SK-N-SH (cell line): Measurements from ENCODE around the gene PEPD. TPM values are rescaled to one million over a fixed set of nuclear protein-coding genes. Genes with fewer than 3 reads are reported as not detected.

Experiments
- CTCF ChIA-PET: fragments of 300-600, 350-600 bp; formaldehyde crosslinking; extraction: SDS; loops from one replicate; lab custom pipeline; 2021; lab: Yijun Ruan, JAX
- POLR2A ChIA-PET: fragments of 350-600 bp; sonication (Branson Sonifier 250); formaldehyde crosslinking; extraction: SDS; loops from one replicate; lab custom pipeline; 2020; ENCODE audit warnings: antibody characterized with exemption, inconsistent platforms; lab: Yijun Ruan, JAX
- DNase-seq: peaks from one replicate; pipeline ENCODE4 v3.0.0; 2012
- H2AFZ ChIP-seq: fragments of 200-600 bp; sonication (generic); 2 replicates; pipeline ENCODE4 v1.8.1; 2016; ENCODE audit warnings: antibody characterized with exemption, mild to moderate bottlenecking, low read depth
- H3F3A ChIP-seq: fragments of 200-600 bp; sonication (generic); replicated peaks from 2 replicates; pipeline ENCODE3; 2016; ENCODE audit warnings: antibody characterized with exemption, mild to moderate bottlenecking; ENCODE audit not compliant: insufficient read depth
- H3K27ac ChIP-seq, 2 experiments: fragments of 200-500 bp in 1 of 2; fragments of 200-600 bp in 1 of 2; sonication (Bioruptor generic) in 1 of 2; sonication (generic), shearing (Covaris generic) in 1 of 2; 2 replicates each; pipeline versions ENCODE4 v1.5.1 to v1.6.1; 2014 to 2016; ENCODE audit warnings: low read depth in 2 of 2, inconsistent platforms in 1 of 2, low read length in 1 of 2, mild to moderate bottlenecking in 1 of 2, mixed read lengths in 1 of 2
- H3K27me3 ChIP-seq: fragments of 200-600 bp; sonication (generic), shearing (Covaris generic); 2 replicates; pipeline ENCODE4 v1.6.1; 2016; ENCODE audit warnings: mixed run types; ENCODE audit not compliant: insufficient read depth
- H3K36me3 ChIP-seq, 2 experiments: fragments of 200-500 bp in 1 of 2; fragments of 200-600 bp in 1 of 2; sonication (Bioruptor generic) in 1 of 2; sonication (generic) in 1 of 2; replicated peaks in 1 of 2; 2 replicates each; pipeline versions ENCODE3 to v1.5.1; 2014 to 2016; ENCODE audit warnings: low read length in 1 of 2, mild to moderate bottlenecking in 1 of 2; ENCODE audit not compliant: insufficient read depth in 2 of 2, control insufficient read depth in 1 of 2
- H3K4me1 ChIP-seq, 2 experiments: fragments of 200-500 bp in 1 of 2; fragments of 200-600 bp in 1 of 2; sonication (Bioruptor generic) in 1 of 2; sonication (generic), shearing (Covaris generic) in 1 of 2; 2 replicates each; pipeline versions ENCODE4 v1.5.1 to v1.6.1; 2014 to 2016; ENCODE audit warnings: low read depth in 1 of 2, low read length in 1 of 2, mixed run types in 1 of 2; ENCODE audit not compliant: insufficient read depth in 2 of 2, control insufficient read depth in 1 of 2
- H3K4me2 ChIP-seq: fragments of 200-600 bp; sonication (generic), shearing (Covaris generic); 2 replicates; pipeline ENCODE4 v1.6.1; 2017; ENCODE audit warnings: mixed run types
- H3K4me3 ChIP-seq, 2 experiments: fragments of 200-500 bp in 1 of 2; fragments of 200-600 bp in 1 of 2; sonication (Bioruptor generic) in 1 of 2; sonication (generic), shearing (Covaris generic) in 1 of 2; 2 replicates each; pipeline versions ENCODE4 v1.5.1 to v1.8.1; 2014 to 2016; ENCODE audit warnings: low read depth in 2 of 2, inconsistent platforms in 1 of 2, low read length in 1 of 2, mild to moderate bottlenecking in 1 of 2, mixed read lengths in 1 of 2, moderate library complexity in 1 of 2
- H3K79me2 ChIP-seq: fragments of 200-600 bp; sonication (generic); 2 replicates; pipeline ENCODE4 v1.8.1; 2017; ENCODE audit warnings: mild to moderate bottlenecking; ENCODE audit not compliant: insufficient read depth
- H3K9ac ChIP-seq: fragments of 200-600 bp; sonication (generic); 2 replicates; pipeline ENCODE4 v1.6.1; 2017; ENCODE audit warnings: mixed run types
- H3K9me2 ChIP-seq: fragments of 200-600 bp; sonication (generic); 2 replicates; pipeline ENCODE4 v1.6.1; 2017; ENCODE audit warnings: mixed run types
- H3K9me3 ChIP-seq: fragments of 200-600 bp; sonication (generic); 2 replicates; pipeline ENCODE4 v1.6.1; 2017; ENCODE audit warnings: mixed run types, mild to moderate bottlenecking, moderate library complexity
- H4K20me1 ChIP-seq: fragments of 200-600 bp; sonication (generic); 2 replicates; pipeline ENCODE4 v1.6.1; 2017; ENCODE audit warnings: mild to moderate bottlenecking, mixed run types; ENCODE audit not compliant: insufficient read depth
- CHD2 ChIP-seq: fragments of 150-350 bp; IDR thresholded peaks from 2 replicates; pipeline ENCODE4 v1.6.1; 2018; ENCODE audit warnings: low read length; ENCODE audit not compliant: partially characterized antibody
- ELF1 ChIP-seq: IDR thresholded peaks from 2 replicates; pipeline ENCODE4 v1.4.0; 2012
- FOXM1 ChIP-seq: IDR thresholded peaks from 2 replicates; pipeline ENCODE4 v1.4.0; 2012; ENCODE audit warnings: low read depth, mild to moderate bottlenecking
- GABPA ChIP-seq: IDR thresholded peaks from 2 replicates; pipeline ENCODE4 v1.4.0; 2012; ENCODE audit warnings: low read depth, mild to moderate bottlenecking
- MAX ChIP-seq: IDR thresholded peaks from 2 replicates; pipeline ENCODE4 v1.4.0; 2012; ENCODE audit warnings: low read depth
- NRF1 ChIP-seq: IDR thresholded peaks from 2 replicates; pipeline ENCODE4 v1.6.1; 2012; ENCODE audit warnings: low read depth, mild to moderate bottlenecking, low read length
- RAD21 ChIP-seq: IDR thresholded peaks from 2 replicates; pipeline ENCODE4 v1.6.1; 2012; ENCODE audit warnings: mild to moderate bottlenecking, low read length
- RCOR1 ChIP-seq: fragments of 150-350 bp; IDR thresholded peaks from 2 replicates; pipeline ENCODE4 v1.6.1; 2017; ENCODE audit warnings: antibody characterized with exemption, low read length
- SMC3 ChIP-seq: IDR thresholded peaks from 2 replicates; pipeline ENCODE4 v1.6.1; 2012; ENCODE audit warnings: low read depth, low read length, improper control_type of control experiment
- TCF12 ChIP-seq: IDR thresholded peaks from 2 replicates; pipeline ENCODE4 v1.4.0; 2012
- TEAD4 ChIP-seq: IDR thresholded peaks from 2 replicates; pipeline ENCODE4 v1.4.0; 2012; ENCODE audit warnings: mild to moderate bottlenecking, borderline replicate concordance; ENCODE audit not compliant: insufficient read depth
- YY1 ChIP-seq: IDR thresholded peaks from 2 replicates; pipeline ENCODE4 v1.4.0; 2012; ENCODE audit warnings: low read depth, mild to moderate bottlenecking
- WGBS: methylation state at CpG from one replicate; pipeline ENCODE4 v1.1.6; 2017; ENCODE audit warnings: low lambda C conversion rate; 5-methylcytosine and 5-hydroxymethylcytosine counted together
- polyA plus RNA-seq, 3 experiments: library from polyadenylated mRNA; depleted of rRNA; stranded (reverse); fragments of >200 nt; gene quantifications; 2 replicates each; pipeline ENCODE4 v1.2.3, GENCODE V29; 2012
- TF ChIP-seq, protein P1 (sequence below): IDR thresholded peaks from 2 replicates; pipeline ENCODE4 v1.6.1; 2012; ENCODE audit warnings: mild to moderate bottlenecking, low read depth, low read length, moderate library complexity

Gene PEPD
- polyA plus RNA-seq, 1 of the 3 experiments (the other 2 are of a cell fraction): 88.9 TPM

GRCh38 chr19:33339016-33339984 lies 182.3 kb downstream of the PEPD start:
- no peak for DNase-seq
- H3K27me3 ChIP-seq: no peaks in the 10 kb centered on the region; the same call in 1 of the 2 replicates
- 45% methylated on average over 8 of the region's 8 CpGs for WGBS
- ChIA-PET CTCF (no interaction called here), POLR2A (no interaction called here)
- H3K79me2 ChIP-seq: no peaks in the 10 kb centered on the region
- H3K9ac ChIP-seq: no peak overlapping the region
- no peaks in the 10 kb centered on the region for H3K9me2 ChIP-seq
- H3K36me3 ChIP-seq: no peaks in the 10 kb centered on the region
- no peak overlapping the region for H3K4me3 ChIP-seq
- H3K27ac ChIP-seq: no peak overlapping the region
- H4K20me1 ChIP-seq: no peaks in the 10 kb centered on the region
- TF ChIP-seq NRF1 (no peak), MAX (no peak), TEAD4 (no peak), GABPA (no peak), FOXM1 (no peak), CHD2 (no peak), SMC3 (no peak), RAD21 (no peak), RCOR1 (no peak), YY1 (no peak), ELF1 (no peak), TCF12 (no peak)
- TF ChIP-seq, protein P1, sequence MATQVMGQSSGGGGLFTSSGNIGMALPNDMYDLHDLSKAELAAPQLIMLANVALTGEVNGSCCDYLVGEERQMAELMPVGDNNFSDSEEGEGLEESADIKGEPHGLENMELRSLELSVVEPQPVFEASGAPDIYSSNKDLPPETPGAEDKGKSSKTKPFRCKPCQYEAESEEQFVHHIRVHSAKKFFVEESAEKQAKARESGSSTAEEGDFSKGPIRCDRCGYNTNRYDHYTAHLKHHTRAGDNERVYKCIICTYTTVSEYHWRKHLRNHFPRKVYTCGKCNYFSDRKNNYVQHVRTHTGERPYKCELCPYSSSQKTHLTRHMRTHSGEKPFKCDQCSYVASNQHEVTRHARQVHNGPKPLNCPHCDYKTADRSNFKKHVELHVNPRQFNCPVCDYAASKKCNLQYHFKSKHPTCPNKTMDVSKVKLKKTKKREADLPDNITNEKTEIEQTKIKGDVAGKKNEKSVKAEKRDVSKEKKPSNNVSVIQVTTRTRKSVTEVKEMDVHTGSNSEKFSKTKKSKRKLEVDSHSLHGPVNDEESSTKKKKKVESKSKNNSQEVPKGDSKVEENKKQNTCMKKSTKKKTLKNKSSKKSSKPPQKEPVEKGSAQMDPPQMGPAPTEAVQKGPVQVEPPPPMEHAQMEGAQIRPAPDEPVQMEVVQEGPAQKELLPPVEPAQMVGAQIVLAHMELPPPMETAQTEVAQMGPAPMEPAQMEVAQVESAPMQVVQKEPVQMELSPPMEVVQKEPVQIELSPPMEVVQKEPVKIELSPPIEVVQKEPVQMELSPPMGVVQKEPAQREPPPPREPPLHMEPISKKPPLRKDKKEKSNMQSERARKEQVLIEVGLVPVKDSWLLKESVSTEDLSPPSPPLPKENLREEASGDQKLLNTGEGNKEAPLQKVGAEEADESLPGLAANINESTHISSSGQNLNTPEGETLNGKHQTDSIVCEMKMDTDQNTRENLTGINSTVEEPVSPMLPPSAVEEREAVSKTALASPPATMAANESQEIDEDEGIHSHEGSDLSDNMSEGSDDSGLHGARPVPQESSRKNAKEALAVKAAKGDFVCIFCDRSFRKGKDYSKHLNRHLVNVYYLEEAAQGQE: no peak
- no peaks in the 10 kb centered on the region for H3K9me3 ChIP-seq
- no peak overlapping the region for H2AFZ ChIP-seq
- H3F3A ChIP-seq: no peaks in the 10 kb centered on the region
- H3K4me1 ChIP-seq: no peaks in the 10 kb centered on the region
- H3K4me2 ChIP-seq: no peak overlapping the region

Other genes with a start within 250 kb of the PEPD start
- gene CEBPA, start 219.3 kb downstream of the PEPD start, polyA plus RNA-seq (2012; rRNA removed): 0.06 and 0.15 TPM in 2 replicates
- gene CEBPG, start 148.1 kb downstream of the PEPD start, polyA plus RNA-seq (2012; rRNA removed): 9.1 and 9.5 TPM in 2 replicates
- gene CHST8, start 100.2 kb upstream of the PEPD start, polyA plus RNA-seq (2012; rRNA removed): 0.05 and 0.45 TPM in 2 replicates